ENCODE data around the gene KDM5A.

The KDM5A gene

GRCh38 chr12:240566-240965 is 148.6 kb downstream of the KDM5A start:
- no peak overlapping the region for H3K27ac ChIP-seq (ENCODE audit: low read depth, low read length)
- no peak overlapping the region for H4K91ac ChIP-seq (ENCODE audit: low read depth, low read length)
- H3K79me1 ChIP-seq (ENCODE audit: low read length), result no peaks in the 10 kb centered on the region
- H3K14ac ChIP-seq (ENCODE audit: low read length), result no peak overlapping the region
- H3K23ac ChIP-seq (ENCODE audit: low read length), result no peak overlapping the region
- no peak overlapping the region for H2AFZ ChIP-seq (ENCODE audit: insufficient read depth, low read length, poor library complexity)
- H4K8ac ChIP-seq (ENCODE audit: low read depth, low read length), result no peak overlapping the region
- H3K4me3 ChIP-seq (ENCODE audit: low read depth, low read length), result no peak overlapping the region
- no peak overlapping the region for H3K4me2 ChIP-seq (ENCODE audit: low read length)
- no peak overlapping the region for H4K12ac ChIP-seq (ENCODE audit: low read depth, low read length)
- H3K27me3 ChIP-seq (ENCODE audit: insufficient read depth, low read length), result no peaks in the 10 kb centered on the region
- peaks cover 16% of the 10 kb centered on the region for H3K9me3 ChIP-seq (ENCODE audit: insufficient read depth, low read depth, low read length)
- no peak overlapping the region for H2BK120ac ChIP-seq (ENCODE audit: insufficient read depth, low read length, poor library complexity)
- H3K4me1 ChIP-seq (ENCODE audit: control insufficient read depth in 1 of 2, insufficient read depth in 2 of 2, low read length in 2 of 2), result no peaks in the 10 kb centered on the region
- H2BK12ac ChIP-seq (ENCODE audit: low read length), result no peak overlapping the region
- H3K9ac ChIP-seq (ENCODE audit: low read length), result no peak overlapping the region
- no peak overlapping the region for H2BK5ac ChIP-seq (ENCODE audit: low read depth, low read length, poor library complexity)
- H2AK5ac ChIP-seq (ENCODE audit: low read length), result no peak overlapping the region
- no peak overlapping the region for H3K4ac ChIP-seq (ENCODE audit: low read depth, low read length)
- no peak overlapping the region for H3K18ac ChIP-seq (ENCODE audit: low read length)
- no CpG with 5 or more reads among the region's 9 CpGs for WGBS (ENCODE audit: extremely low coverage, insufficient coverage, insufficient read length)
- H3K36me3 ChIP-seq (ENCODE audit: control insufficient read depth in 1 of 2, insufficient read depth in 2 of 2, low read length in 2 of 2), result no peaks in the 10 kb centered on the region
- no peaks in the 10 kb centered on the region for H3K79me2 ChIP-seq (ENCODE audit: control insufficient read depth, insufficient read depth, low read length, poor library complexity)
- no peak for DNase-seq

GRCh38 chr12:238736-239398 is 150.3 kb downstream of the KDM5A start:
- Histone ChIP-seq H2AFZ (ENCODE audit: insufficient read depth, low read length, poor library complexity) (no peak overlapping the region), H2AK5ac (ENCODE audit: low read length) (no peak overlapping the region), H3K36me3 (ENCODE audit: control insufficient read depth in 1 of 2, insufficient read depth in 2 of 2, low read length in 2 of 2) (no peaks in the 10 kb centered on the region), H4K8ac (ENCODE audit: low read depth, low read length) (no peak overlapping the region), H3K79me2 (ENCODE audit: control insufficient read depth, insufficient read depth, low read length, poor library complexity) (no peaks in the 10 kb centered on the region), H3K4me1 (ENCODE audit: control insufficient read depth in 1 of 2, insufficient read depth in 2 of 2, low read length in 2 of 2) (no peaks in the 10 kb centered on the region), H3K27me3 (ENCODE audit: insufficient read depth, low read length) (no peaks in the 10 kb centered on the region), H3K9ac (ENCODE audit: low read length) (no peak overlapping the region), H3K27ac (ENCODE audit: low read depth, low read length) (no peak overlapping the region), H3K79me1 (ENCODE audit: low read length) (no peaks in the 10 kb centered on the region), H3K14ac (ENCODE audit: low read length) (no peak overlapping the region), H2BK120ac (ENCODE audit: insufficient read depth, low read length, poor library complexity) (no peak overlapping the region), H3K18ac (ENCODE audit: low read length) (no peak overlapping the region), H3K4ac (ENCODE audit: low read depth, low read length) (no peak overlapping the region), H3K4me3 (ENCODE audit: low read depth, low read length) (no peak overlapping the region), H4K91ac (ENCODE audit: low read depth, low read length) (no peak overlapping the region), H3K9me3 (ENCODE audit: insufficient read depth, low read depth, low read length) (peaks cover 20% of the 10 kb centered on the region), H4K12ac (ENCODE audit: low read depth, low read length) (no peak overlapping the region), H3K4me2 (ENCODE audit: low read length) (no peak overlapping the region), H2BK5ac (ENCODE audit: low read depth, low read length, poor library complexity) (no peak overlapping the region), H2BK12ac (ENCODE audit: low read length) (no peak overlapping the region), H3K23ac (ENCODE audit: low read length) (no peak overlapping the region)
- no peak for DNase-seq
- no CpG with 5 or more reads among the region's 19 CpGs for WGBS (ENCODE audit: extremely low coverage, insufficient coverage, insufficient read length)

- Histone ChIP-seq H3K9me3 (ENCODE audit: insufficient read depth, low read depth, low read length) (peaks cover 20% of the 10 kb centered on the region), H3K4ac (ENCODE audit: low read depth, low read length) (no peak overlapping the region), H3K4me1 (ENCODE audit: control insufficient read depth in 1 of 2, insufficient read depth in 2 of 2, low read length in 2 of 2) (no peaks in the 10 kb centered on the region), H3K79me1 (ENCODE audit: low read length) (no peaks in the 10 kb centered on the region), H3K4me3 (ENCODE audit: low read depth, low read length) (no peak overlapping the region), H3K14ac (ENCODE audit: low read length) (no peak overlapping the region), H4K12ac (ENCODE audit: low read depth, low read length) (no peak overlapping the region), H2BK120ac (ENCODE audit: insufficient read depth, low read length, poor library complexity) (no peak overlapping the region), H3K79me2 (ENCODE audit: control insufficient read depth, insufficient read depth, low read length, poor library complexity) (no peaks in the 10 kb centered on the region), H3K23ac (ENCODE audit: low read length) (no peak overlapping the region), H2BK5ac (ENCODE audit: low read depth, low read length, poor library complexity) (no peak overlapping the region), H2AK5ac (ENCODE audit: low read length) (no peak overlapping the region), H3K27me3 (ENCODE audit: insufficient read depth, low read length) (no peaks in the 10 kb centered on the region), H3K36me3 (ENCODE audit: control insufficient read depth in 1 of 2, insufficient read depth in 2 of 2, low read length in 2 of 2) (no peaks in the 10 kb centered on the region), H3K4me2 (ENCODE audit: low read length) (no peak overlapping the region), H3K27ac (ENCODE audit: low read depth, low read length) (no peak overlapping the region), H2BK12ac (ENCODE audit: low read length) (no peak overlapping the region), H4K8ac (ENCODE audit: low read depth, low read length) (no peak overlapping the region), H2AFZ (ENCODE audit: insufficient read depth, low read length, poor library complexity) (no peak overlapping the region), H4K91ac (ENCODE audit: low read depth, low read length) (no peak overlapping the region), H3K18ac (ENCODE audit: low read length) (no peak overlapping the region), H3K9ac (ENCODE audit: low read length) (no peak overlapping the region)
- no CpG with 5 or more reads among the region's 9 CpGs for WGBS (ENCODE audit: extremely low coverage, insufficient coverage, insufficient read length)
- DNase-seq, result no peak
Observed at GRCh38 chr12:238116-238515, 151.0 kb downstream of the KDM5A start.

- Histone ChIP-seq H3K4ac (ENCODE audit: low read depth, low read length) (no peak overlapping the region), H3K36me3 (ENCODE audit: control insufficient read depth in 1 of 2, insufficient read depth in 2 of 2, low read length in 2 of 2) (no peaks in the 10 kb centered on the region), H3K4me3 (ENCODE audit: low read depth, low read length) (no peak overlapping the region), H3K9ac (ENCODE audit: low read length) (no peak overlapping the region), H3K23ac (ENCODE audit: low read length) (no peak overlapping the region), H2AFZ (ENCODE audit: insufficient read depth, low read length, poor library complexity) (no peak overlapping the region), H3K18ac (ENCODE audit: low read length) (no peak overlapping the region), H2BK5ac (ENCODE audit: low read depth, low read length, poor library complexity) (no peak overlapping the region), H4K8ac (ENCODE audit: low read depth, low read length) (no peak overlapping the region), H3K27ac (ENCODE audit: low read depth, low read length) (no peak overlapping the region), H4K12ac (ENCODE audit: low read depth, low read length) (no peak overlapping the region), H3K14ac (ENCODE audit: low read length) (no peak overlapping the region), H3K79me1 (ENCODE audit: low read length) (no peaks in the 10 kb centered on the region), H3K9me3 (ENCODE audit: insufficient read depth, low read depth, low read length) (peaks cover 20% of the 10 kb centered on the region), H2BK12ac (ENCODE audit: low read length) (no peak overlapping the region), H3K4me2 (ENCODE audit: low read length) (no peak overlapping the region), H3K4me1 (ENCODE audit: control insufficient read depth in 1 of 2, insufficient read depth in 2 of 2, low read length in 2 of 2) (no peaks in the 10 kb centered on the region), H2BK120ac (ENCODE audit: insufficient read depth, low read length, poor library complexity) (no peak overlapping the region), H2AK5ac (ENCODE audit: low read length) (no peak overlapping the region), H4K91ac (ENCODE audit: low read depth, low read length) (no peak overlapping the region), H3K79me2 (ENCODE audit: control insufficient read depth, insufficient read depth, low read length, poor library complexity) (no peaks in the 10 kb centered on the region), H3K27me3 (ENCODE audit: insufficient read depth, low read length) (no peaks in the 10 kb centered on the region)
- no CpG with 5 or more reads among the region's 13 CpGs for WGBS (ENCODE audit: extremely low coverage, insufficient coverage, insufficient read length)
- no peak for DNase-seq
Observed at GRCh38 chr12:237026-237815, 151.9 kb downstream of the KDM5A start.
